PC-3 (cell line): ENCODE measurements around the gene NKIRAS2.

Experiments
- EZH2phosphoT487 ChIP-seq: fragments of 300-600 bp; sonication (generic); IDR thresholded peaks from 2 replicates; pipeline ENCODE4 v1.6.1; 2018; ENCODE audit warnings: mild to moderate bottlenecking, antibody characterized with exemption, low read length, borderline replicate concordance
- TF ChIP-seq, protein P1 (sequence below): fragments of 300-600 bp; sonication (generic); conservative IDR thresholded peaks from 2 replicates; pipeline ENCODE4 v1.5.1; 2017; ENCODE audit warnings: antibody characterized with exemption, low read depth, mild to moderate bottlenecking, low read length

DNA sequence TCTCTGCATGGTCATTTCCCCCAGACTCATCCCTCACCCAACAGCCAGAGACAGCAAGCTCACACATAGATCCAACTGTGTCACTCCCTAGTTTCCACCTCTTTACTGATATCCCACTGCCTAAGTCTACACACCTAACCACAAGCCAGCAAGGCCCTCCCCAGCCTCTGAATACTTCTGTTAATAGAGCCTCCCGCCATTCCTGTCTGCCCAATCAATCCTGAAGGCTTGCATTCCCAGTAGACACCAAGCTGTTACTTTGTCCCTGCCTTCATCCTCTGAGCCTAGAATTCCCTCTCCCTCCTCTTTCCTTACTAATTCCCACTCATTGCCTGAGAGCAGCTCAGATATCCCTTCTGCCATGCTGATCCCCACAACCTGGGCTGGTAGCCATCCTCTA is 25.8 kb downstream of the NKIRAS2 start:
- TF ChIP-seq, protein P1, sequence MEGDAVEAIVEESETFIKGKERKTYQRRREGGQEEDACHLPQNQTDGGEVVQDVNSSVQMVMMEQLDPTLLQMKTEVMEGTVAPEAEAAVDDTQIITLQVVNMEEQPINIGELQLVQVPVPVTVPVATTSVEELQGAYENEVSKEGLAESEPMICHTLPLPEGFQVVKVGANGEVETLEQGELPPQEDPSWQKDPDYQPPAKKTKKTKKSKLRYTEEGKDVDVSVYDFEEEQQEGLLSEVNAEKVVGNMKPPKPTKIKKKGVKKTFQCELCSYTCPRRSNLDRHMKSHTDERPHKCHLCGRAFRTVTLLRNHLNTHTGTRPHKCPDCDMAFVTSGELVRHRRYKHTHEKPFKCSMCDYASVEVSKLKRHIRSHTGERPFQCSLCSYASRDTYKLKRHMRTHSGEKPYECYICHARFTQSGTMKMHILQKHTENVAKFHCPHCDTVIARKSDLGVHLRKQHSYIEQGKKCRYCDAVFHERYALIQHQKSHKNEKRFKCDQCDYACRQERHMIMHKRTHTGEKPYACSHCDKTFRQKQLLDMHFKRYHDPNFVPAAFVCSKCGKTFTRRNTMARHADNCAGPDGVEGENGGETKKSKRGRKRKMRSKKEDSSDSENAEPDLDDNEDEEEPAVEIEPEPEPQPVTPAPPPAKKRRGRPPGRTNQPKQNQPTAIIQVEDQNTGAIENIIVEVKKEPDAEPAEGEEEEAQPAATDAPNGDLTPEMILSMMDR, result no peak
- no peak for TF ChIP-seq EZH2phosphoT487
